ENCODE data around the gene SULT4A1.

SULT4A1 gene

GRCh38 chr22:43819421-43819921, 42.8 kb downstream of the SULT4A1 start:
- no peak for DNase-seq (ENCODE audit: low read depth)
- no peak for TF ChIP-seq CTCF (conservative IDR thresholded peaks at IDR 0.05; ENCODE audit: low read depth, low read length)
- no peak overlapping the region for H3K4me3 ChIP-seq (ENCODE audit: low read length)

- no peak overlapping the region for H3K4me3 ChIP-seq (ENCODE audit: low read length)
- DNase-seq (ENCODE audit: low read depth): no peak
- TF ChIP-seq CTCF (conservative IDR thresholded peaks at IDR 0.05; ENCODE audit: low read depth, low read length): no peak
Observed at GRCh38 chr22:43818981-43819380, 43.3 kb downstream of the SULT4A1 start.

- TF ChIP-seq CTCF (conservative IDR thresholded peaks at IDR 0.05; ENCODE audit: low read depth, low read length): no peak
- H3K4me3 ChIP-seq (ENCODE audit: low read length): no peak overlapping the region
- no peak for DNase-seq (ENCODE audit: low read depth)
Observed at GRCh38 chr22:43817402-43817801, 44.9 kb downstream of the SULT4A1 start.

- DNase-seq (ENCODE audit: low read depth): no peak
- TF ChIP-seq CTCF (conservative IDR thresholded peaks at IDR 0.05; ENCODE audit: low read depth, low read length): no peak
- no peak overlapping the region for H3K4me3 ChIP-seq (ENCODE audit: low read length)
Observed at GRCh38 chr22:43814264-43814663, 48.0 kb downstream of the SULT4A1 start.

- no peak for DNase-seq (ENCODE audit: low read depth)
- no peak for TF ChIP-seq CTCF (conservative IDR thresholded peaks at IDR 0.05; ENCODE audit: low read depth, low read length)
- H3K4me3 ChIP-seq (ENCODE audit: low read length): peak overlapping the region; percentile 81
Observed at GRCh38 chr22:43812890-43813289, 49.4 kb downstream of the SULT4A1 start.

GRCh38 chr22:43812149-43812842, 50.0 kb downstream of the SULT4A1 start, which contains the start of gene EFCAB6:
EFCAB6 (minus strand) TSS chr22:43812305; CDS start chr22:43782318, 29,987 bp downstream.
- peak; percentile 77 for DNase-seq (ENCODE audit: low read depth)
- H3K4me3 ChIP-seq (ENCODE audit: low read length): peak within 1 kb of the TSS; percentile 81
- no peak for TF ChIP-seq CTCF (conservative IDR thresholded peaks at IDR 0.05; ENCODE audit: low read depth, low read length)

GRCh38 chr22:43811777-43812148, 50.5 kb downstream of the SULT4A1 start:
- no peak for TF ChIP-seq CTCF (conservative IDR thresholded peaks at IDR 0.05; ENCODE audit: low read depth, low read length)
- H3K4me3 ChIP-seq (ENCODE audit: low read length): peak overlapping the region; percentile 81
- DNase-seq (ENCODE audit: low read depth): no peak
